B cell (primary cell): ENCODE data around the gene PCBP3. TPM values are rescaled to one million over a fixed set of nuclear protein-coding genes. Genes with fewer than 3 reads are reported as not detected.
"Not testable (repeated sequence)": the region's sequence is repeated elsewhere in the genome, so short reads cannot be mapped to it uniquely, and the experiment has no call there.

ENCODE experiments used
- ATAC-seq: fragments of 200-7000 bp; cut with Tn5 transposase; one replicate; pipeline ENCODE4 v1.10.0; 2021; ENCODE audit warnings: low read depth, mild to moderate bottlenecking, moderate number of reproducible peaks, moderate library complexity
- CTCF ChIA-PET: fragments of 350-600 bp; sonication (Branson Sonifier 250); formaldehyde crosslinking; loops from one replicate; lab custom pipeline; 2021; ENCODE audit warnings: antibody characterized with exemption, inconsistent platforms; lab: Charles Lee
- POLR2A ChIA-PET: fragments of 350-600 bp; sonication (Branson Sonifier 250); formaldehyde crosslinking; loops from one replicate; lab custom pipeline; 2021; ENCODE audit warnings: antibody characterized with exemption; lab: Charles Lee
- DNase-seq: peaks from one replicate; pipeline ENCODE4 v3.0.0; 2013
- H2AFZ ChIP-seq: 2 replicates; pipeline ENCODE4 v1.6.1; 2012; ENCODE audit warnings: mild to moderate bottlenecking, low read depth, low read length; ENCODE audit not compliant: insufficient read depth, poor library complexity, severe bottlenecking
- H3K27ac ChIP-seq, 2 donors: 1 replicate in 1 of 2; 2 replicates in 1 of 2; pipeline ENCODE4 v1.5.1; 2012 to 2013; ENCODE audit warnings: low read length in 2 of 2, mild to moderate bottlenecking in 2 of 2, moderate library complexity in 1 of 2
- H3K27me3 ChIP-seq, 4 experiments: fragments of 200-600 bp in 1 of 4; sonication (generic) in 1 of 4; replicated peaks in 1 of 4; 1 replicate in 2 of 4; 2 replicates in 2 of 4; pipeline versions ENCODE4 v1.6.1 to v1.7.0; 2013 to 2016; ENCODE audit warnings: low read length in 3 of 4, mild to moderate bottlenecking in 2 of 4, mixed read lengths in 1 of 4, moderate library complexity in 1 of 4; ENCODE audit not compliant: insufficient read depth in 4 of 4, control insufficient read depth in 3 of 4; ENCODE audit errors: control extremely low read depth in 1 of 4
- H3K36me3 ChIP-seq, 2 experiments: replicated peaks in 1 of 2; 1 replicate in 1 of 2; 2 replicates in 1 of 2; pipeline versions ENCODE4 v1.6.1 to v1.7.1; 2013; ENCODE audit warnings: low read length in 1 of 2; ENCODE audit not compliant: insufficient read depth in 2 of 2, control insufficient read depth in 1 of 2; ENCODE audit errors: control extremely low read depth in 1 of 2, extremely low read depth in 1 of 2
- H3K4me1 ChIP-seq, 2 donors: fragments of 200-600 bp in 1 of 2; sonication (generic) in 1 of 2; 1 replicate in 1 of 2; 2 replicates in 1 of 2; pipeline versions ENCODE4 v1.5.1 to v1.6.1; 2013 to 2017; ENCODE audit warnings: low read length in 2 of 2; ENCODE audit not compliant: control insufficient read depth in 2 of 2, insufficient read depth in 2 of 2
- H3K4me2 ChIP-seq: replicated peaks from 2 replicates; pipeline ENCODE3; 2012; ENCODE audit warnings: mild to moderate bottlenecking, low read depth, low read length; ENCODE audit not compliant: poor library complexity, severe bottlenecking
- H3K4me3 ChIP-seq, 5 experiments: fragments of 200-600 bp in 1 of 5; sonication (generic) in 1 of 5; 1 replicate in 3 of 5; 2 replicates in 2 of 5; pipeline versions ENCODE4 v1.5.1 to v1.7.0; 2011 to 2016; ENCODE audit warnings: low read length in 4 of 5, mild to moderate bottlenecking in 4 of 5, low read depth in 2 of 5, control low read depth in 1 of 5, moderate library complexity in 1 of 5; ENCODE audit not compliant: insufficient read depth in 1 of 5; ENCODE audit errors: control extremely low read depth in 1 of 5, extremely low read depth in 1 of 5
- H3K79me2 ChIP-seq: fragments of 200-600 bp; sonication (generic); one replicate; pipeline ENCODE4 v1.6.0; 2016; ENCODE audit warnings: low read length; ENCODE audit not compliant: control insufficient read depth, insufficient read depth
- H3K9ac ChIP-seq: fragments of 200-600 bp; sonication (generic); 2 replicates; pipeline ENCODE4 v1.6.1; 2017; ENCODE audit warnings: mild to moderate bottlenecking, low read length, moderate library complexity
- H3K9me3 ChIP-seq, 3 donors: one replicate each; pipeline versions ENCODE4 v1.6.1 to v1.7.1; 2013; ENCODE audit warnings: low read length in 2 of 3; ENCODE audit not compliant: control insufficient read depth in 2 of 3, insufficient read depth in 1 of 3; ENCODE audit errors: control extremely low read depth in 1 of 3
- H4K20me1 ChIP-seq: 2 replicates; pipeline ENCODE4 v1.6.0; 2012; ENCODE audit warnings: mild to moderate bottlenecking, low read length; ENCODE audit not compliant: insufficient read depth, control insufficient read depth, poor library complexity, severe bottlenecking
- H3K27ac Mint-ChIP-seq: one replicate; pipeline ENCODE4 v1.8.0; 2021; ENCODE audit warnings: mixed read lengths
- H3K27me3 Mint-ChIP-seq: one replicate; pipeline ENCODE4 v1.8.0; 2021; ENCODE audit warnings: mixed read lengths
- H3K4me1 Mint-ChIP-seq: one replicate; pipeline ENCODE4 v1.8.0; 2021; ENCODE audit warnings: mixed read lengths
- H3K4me3 Mint-ChIP-seq: one replicate; pipeline ENCODE4 v1.8.0; 2021; ENCODE audit warnings: mixed read lengths
- H3K9me3 Mint-ChIP-seq: one replicate; pipeline ENCODE4 v1.8.0; 2022; ENCODE audit warnings: mixed read lengths; ENCODE audit not compliant: insufficient read depth
- EZH2 ChIP-seq: IDR thresholded peaks from 2 replicates; pipeline ENCODE4 v1.6.1; 2012; ENCODE audit warnings: borderline replicate concordance, low read depth, mild to moderate bottlenecking, moderate library complexity, low read length; ENCODE audit not compliant: insufficient read depth, poor library complexity, severe bottlenecking
- WGBS: methylation state at CpG from one replicate; pipeline ENCODE4 v1.1.5; 2013; ENCODE audit warnings: missing lambda C conversion rate; ENCODE audit not compliant: insufficient coverage; 5-methylcytosine and 5-hydroxymethylcytosine counted together
- intact Hi-C: fragments of 100-400 bp; cut with micrococcal nuclease; formaldehyde crosslinking; loops from one replicate; pipeline ENCODE4 v1.10.0; 2022
- polyA plus RNA-seq: library from polyadenylated mRNA; depleted of rRNA; stranded (reverse); fragments of >200 nt; gene quantifications from 2 replicates; pipeline ENCODE4 v1.2.3, GENCODE V29; 2012
- total RNA-seq, 2 donors: library from RNA; stranded (reverse); fragments of 120-200 nt in 1 of 2; gene quantifications; 1 replicate in 1 of 2; 2 replicates in 1 of 2; pipeline versions ENCODE4 v1.2.3 to v1.2.4, GENCODE V29; 2013 to 2022
- TF ChIP-seq, protein P1 (sequence below): fragments of 200-600 bp; IDR thresholded peaks from one replicate; pipeline ENCODE4 v1.8.0; 2022; ENCODE audit warnings: antibody characterized with exemption, mild to moderate bottlenecking

The PCBP3 gene
- total and polyA plus RNA-seq, 2 donors (not counting 1 experiment from before 2014, with no cell fraction given), result 0.45 to 2.7 TPM

DNA sequence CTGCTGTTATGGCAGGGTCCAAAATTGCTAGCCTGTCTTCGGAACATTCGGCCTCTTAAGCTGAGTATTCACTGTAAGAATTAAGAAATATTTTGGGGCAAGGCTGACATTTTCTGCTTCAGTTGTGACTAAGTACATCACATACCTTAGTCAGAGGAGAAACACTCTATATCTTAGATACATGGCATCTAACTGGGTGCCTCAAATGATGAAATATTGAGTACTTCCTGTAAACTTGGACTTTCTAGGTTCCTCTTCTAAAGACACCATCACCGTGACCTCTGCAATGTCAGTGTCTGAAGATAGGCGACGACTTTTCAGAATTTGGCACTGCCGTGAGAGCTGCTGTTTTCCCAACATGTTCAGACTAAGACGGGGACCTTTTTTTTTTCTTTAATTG, 65.6 kb downstream of the PCBP3 start:
- Histone ChIP-seq H3K4me1 (no peaks in the 10 kb centered on the region), H2AFZ (no peak overlapping the region), H3K27ac (no peak overlapping the region), H4K20me1 (no peaks in the 10 kb centered on the region), H3K36me3 (no peaks in the 10 kb centered on the region), H3K4me2 (no peak overlapping the region), H3K9ac (no peak overlapping the region), H3K4me3 (no peak overlapping the region), H3K9me3 (peaks cover 0 to 10% (median 3%) of the 10 kb centered on the region in 3 donors), H3K79me2 (no peaks in the 10 kb centered on the region), H3K27me3 (no peaks in the 10 kb centered on the region)
- Mint-ChIP-seq H3K4me3 (no peak overlapping the region), H3K4me1 (no peaks in the 10 kb centered on the region), H3K27ac (no peak overlapping the region), H3K27me3 (peaks cover 7% of the 10 kb centered on the region), H3K9me3 (peaks cover 10% of the 10 kb centered on the region)
- POLR2A ChIA-PET, result no interaction called here
- WGBS, result 81% methylated on average over 2 of the region's 7 CpGs
- no peak for TF ChIP-seq EZH2
- CTCF ChIA-PET, result no interaction called here
- ATAC-seq (no peak), DNase-seq (no peak)
- intact Hi-C loops, result no loop called here

DNA sequence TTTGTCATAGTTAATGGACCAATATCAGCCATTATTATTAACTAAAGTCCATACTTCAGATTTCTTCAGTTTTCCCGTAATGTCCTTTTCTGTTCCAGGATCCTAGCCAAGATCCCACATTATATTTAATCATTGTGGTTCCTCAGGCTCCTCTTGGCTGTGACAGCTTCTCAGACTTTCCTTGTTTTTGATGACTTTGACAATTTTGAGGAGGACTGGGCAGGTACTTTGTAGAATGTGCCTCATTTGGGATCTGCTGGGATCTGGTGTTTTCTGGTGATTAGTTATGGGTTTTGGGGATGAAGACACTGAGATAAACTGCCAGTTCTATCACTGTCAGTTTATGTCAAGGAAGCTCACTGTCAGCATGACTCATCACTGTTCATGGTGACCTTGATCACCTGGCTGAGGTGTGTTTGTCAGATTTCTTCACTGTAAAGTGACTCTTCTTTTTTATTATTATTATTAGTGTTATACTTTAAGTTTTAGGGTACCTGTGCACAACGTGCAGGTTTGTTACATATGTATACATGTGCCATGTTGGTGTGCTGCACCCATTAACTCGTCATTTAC, 66.3 kb downstream of the PCBP3 start:
- H3K9me3 Mint-ChIP-seq, result peaks cover 10% of the 10 kb centered on the region
- Histone ChIP-seq H3K4me1 (no peaks in the 10 kb centered on the region), H3K4me3 (no peak overlapping the region), H3K27me3 (no peaks in the 10 kb centered on the region), H3K27ac (no peak overlapping the region), H3K9me3 (peaks cover 0 to 10% (median 3%) of the 10 kb centered on the region in 3 donors), H3K36me3 (no peaks in the 10 kb centered on the region), H3K4me2 (no peak overlapping the region), H3K9ac (no peak overlapping the region), H2AFZ (no peak overlapping the region), H3K79me2 (no peaks in the 10 kb centered on the region), H4K20me1 (no peaks in the 10 kb centered on the region)
- TF ChIP-seq EZH2, result no peak
- TF ChIP-seq, protein P1, sequence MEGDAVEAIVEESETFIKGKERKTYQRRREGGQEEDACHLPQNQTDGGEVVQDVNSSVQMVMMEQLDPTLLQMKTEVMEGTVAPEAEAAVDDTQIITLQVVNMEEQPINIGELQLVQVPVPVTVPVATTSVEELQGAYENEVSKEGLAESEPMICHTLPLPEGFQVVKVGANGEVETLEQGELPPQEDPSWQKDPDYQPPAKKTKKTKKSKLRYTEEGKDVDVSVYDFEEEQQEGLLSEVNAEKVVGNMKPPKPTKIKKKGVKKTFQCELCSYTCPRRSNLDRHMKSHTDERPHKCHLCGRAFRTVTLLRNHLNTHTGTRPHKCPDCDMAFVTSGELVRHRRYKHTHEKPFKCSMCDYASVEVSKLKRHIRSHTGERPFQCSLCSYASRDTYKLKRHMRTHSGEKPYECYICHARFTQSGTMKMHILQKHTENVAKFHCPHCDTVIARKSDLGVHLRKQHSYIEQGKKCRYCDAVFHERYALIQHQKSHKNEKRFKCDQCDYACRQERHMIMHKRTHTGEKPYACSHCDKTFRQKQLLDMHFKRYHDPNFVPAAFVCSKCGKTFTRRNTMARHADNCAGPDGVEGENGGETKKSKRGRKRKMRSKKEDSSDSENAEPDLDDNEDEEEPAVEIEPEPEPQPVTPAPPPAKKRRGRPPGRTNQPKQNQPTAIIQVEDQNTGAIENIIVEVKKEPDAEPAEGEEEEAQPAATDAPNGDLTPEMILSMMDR, result no peak
- peaks cover 3% of the 10 kb centered on the region for H3K27me3 Mint-ChIP-seq
- no CpG with 5 or more reads among the region's 3 CpGs for WGBS
- H3K4me3 Mint-ChIP-seq, result no peak overlapping the region
- no peak for DNase-seq
- no peaks in the 10 kb centered on the region for H3K4me1 Mint-ChIP-seq
- H3K27ac Mint-ChIP-seq, result no peak overlapping the region
- CTCF ChIA-PET, result no interaction called here
- intact Hi-C loops, result no loop called here
- ATAC-seq, result no peak
- POLR2A ChIA-PET, result no interaction called here

DNA sequence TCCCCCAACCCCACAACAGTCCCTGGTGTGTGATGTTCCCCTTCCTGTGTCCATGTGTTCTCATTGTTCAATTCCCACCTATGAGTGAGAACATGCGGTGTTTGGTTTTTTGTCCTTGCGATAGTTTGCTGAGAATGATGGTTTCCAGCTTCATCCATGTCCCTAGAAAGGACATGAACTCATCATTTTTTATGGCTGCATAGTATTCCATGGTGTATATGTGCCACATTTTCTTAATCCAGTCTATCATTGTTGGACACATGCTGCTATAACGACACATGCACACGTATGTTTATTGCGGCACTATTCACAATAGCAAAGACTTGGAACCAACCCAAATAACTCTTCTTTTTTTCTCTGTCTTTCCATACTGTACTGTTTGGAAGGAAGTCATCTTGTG, 66.8 kb downstream of the PCBP3 start:
- CTCF ChIA-PET, H3K4me1 Mint-ChIP-seq, H3K4me1 ChIP-seq, H3K4me3 ChIP-seq, POLR2A ChIA-PET, H3K4me2 ChIP-seq, H3K27me3 Mint-ChIP-seq, H2AFZ ChIP-seq, H3K36me3 ChIP-seq, H3K27ac Mint-ChIP-seq, H3K9ac ChIP-seq, H3K9me3 ChIP-seq, ATAC-seq, DNase-seq, H3K79me2 ChIP-seq, H3K27ac ChIP-seq, intact Hi-C loops, H3K27me3 ChIP-seq, H3K4me3 Mint-ChIP-seq, H4K20me1 ChIP-seq: not testable (repeated sequence)
- H3K9me3 Mint-ChIP-seq, result peaks cover 10% of the 10 kb centered on the region
- no CpG with 5 or more reads among the region's 5 CpGs for WGBS
